ENCODE measurements around the gene SLC24A1. TPM values are rescaled to one million over a fixed set of nuclear protein-coding genes. Genes with fewer than 3 reads are reported as not detected.
A peak's percentile ranks its signal among the peaks of the same experiment; 100 is the strongest.

SLC24A1 gene
- total RNA-seq, 1 donor from 2014 or later, result 10.3 TPM

- Histone ChIP-seq H3K9ac (ENCODE audit: low read length) (no peak overlapping the region), H3K36me3 (ENCODE audit: insufficient read depth, low read length) (no peaks in the 10 kb centered on the region), H3K9me3 (ENCODE audit: insufficient read depth, low read depth, low read length) (no peaks in the 10 kb centered on the region), H3K27me3 (ENCODE audit: insufficient read depth, low read length) (no peaks in the 10 kb centered on the region), H2AFZ (ENCODE audit: low read depth, low read length) (no peak overlapping the region), H3K27ac (ENCODE audit: low read depth, low read length) (no peak overlapping the region), H3K79me2 (ENCODE audit: insufficient read depth, low read length) (no peaks in the 10 kb centered on the region), H4K20me1 (ENCODE audit: insufficient read depth, low read length) (no peaks in the 10 kb centered on the region), H3K4me3 (ENCODE audit: insufficient read depth, low read depth, low read length) (no peak overlapping the region), H3K4me2 (ENCODE audit: low read length) (no peak overlapping the region), H3K4me1 (ENCODE audit: insufficient read depth, low read length) (peaks cover 29% of the 10 kb centered on the region)
- H3K27me3 Mint-ChIP-seq (ENCODE audit: low read depth, unreplicated experiment), result no peaks in the 10 kb centered on the region
- peaks cover 25% of the 10 kb centered on the region for H3K36me3 Mint-ChIP-seq (ENCODE audit: low read depth, unreplicated experiment)
- DNase-seq (ENCODE audit: low read depth), result no peak
- FAIRE-seq, result no peak
- peaks cover 25% of the 10 kb centered on the region for H3K4me1 Mint-ChIP-seq (ENCODE audit: low read depth, unreplicated experiment)
- H3K9me3 Mint-ChIP-seq (ENCODE audit: unreplicated experiment), result no peaks in the 10 kb centered on the region
- no peak for TF ChIP-seq EZH2 (IDR thresholded peaks at IDR 0.05; ENCODE audit: insufficient read depth, low read length)
- TF ChIP-seq CTCF (IDR thresholded peaks at IDR 0.05; ENCODE audit: insufficient read depth, low read depth, low read length), result no peak
- no peak overlapping the region for H3K27ac Mint-ChIP-seq (ENCODE audit: unreplicated experiment)
- H3K4me3 Mint-ChIP-seq (ENCODE audit: unreplicated experiment), result no peak overlapping the region
These were observed 30.4 kb downstream of the SLC24A1 start for GRCh38 chr15:65651831-65652749.

DNA sequence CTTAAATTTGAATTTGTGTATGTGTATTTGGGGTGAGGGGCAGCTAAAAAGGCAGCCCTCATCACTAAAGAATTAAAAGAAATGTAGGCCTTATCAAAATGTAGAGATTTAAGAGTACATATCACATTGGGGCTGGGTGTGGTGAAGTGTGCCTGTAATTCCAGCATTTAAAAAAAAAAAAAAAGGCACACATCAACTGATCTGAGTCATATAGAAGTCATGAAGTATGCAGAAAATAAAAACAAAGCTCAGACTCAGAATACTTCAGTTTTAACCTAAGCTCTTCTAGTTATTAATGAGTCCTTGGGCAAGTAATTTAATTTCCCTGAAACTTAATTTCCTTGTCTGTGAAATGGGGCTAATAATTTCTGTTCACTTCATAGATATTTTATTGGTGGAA, 31.6 kb downstream of the SLC24A1 start:
- no peak for FAIRE-seq
- TF ChIP-seq EZH2 (IDR thresholded peaks at IDR 0.05; ENCODE audit: insufficient read depth, low read length), result no peak
- no peak for TF ChIP-seq CTCF (IDR thresholded peaks at IDR 0.05; ENCODE audit: insufficient read depth, low read depth, low read length)
- Histone ChIP-seq H3K79me2 (ENCODE audit: insufficient read depth, low read length) (no peaks in the 10 kb centered on the region), H3K4me3 (ENCODE audit: insufficient read depth, low read depth, low read length) (no peak overlapping the region), H4K20me1 (ENCODE audit: insufficient read depth, low read length) (no peaks in the 10 kb centered on the region), H3K4me2 (ENCODE audit: low read length) (peak overlapping the region; percentile 39), H3K27me3 (ENCODE audit: insufficient read depth, low read length) (no peaks in the 10 kb centered on the region), H3K9ac (ENCODE audit: low read length) (no peak overlapping the region), H3K4me1 (ENCODE audit: insufficient read depth, low read length) (peaks cover 29% of the 10 kb centered on the region), H2AFZ (ENCODE audit: low read depth, low read length) (no peak overlapping the region), H3K9me3 (ENCODE audit: insufficient read depth, low read depth, low read length) (no peaks in the 10 kb centered on the region), H3K36me3 (ENCODE audit: insufficient read depth, low read length) (no peaks in the 10 kb centered on the region), H3K27ac (ENCODE audit: low read depth, low read length) (no peak overlapping the region)
- H3K36me3 Mint-ChIP-seq (ENCODE audit: low read depth, unreplicated experiment), result peaks cover 25% of the 10 kb centered on the region
- DNase-seq (ENCODE audit: low read depth), result peak; percentile 31
- H3K4me3 Mint-ChIP-seq (ENCODE audit: unreplicated experiment), result no peak overlapping the region
- H3K9me3 Mint-ChIP-seq (ENCODE audit: unreplicated experiment), result no peaks in the 10 kb centered on the region
- no peaks in the 10 kb centered on the region for H3K27me3 Mint-ChIP-seq (ENCODE audit: low read depth, unreplicated experiment)
- H3K27ac Mint-ChIP-seq (ENCODE audit: unreplicated experiment), result peak overlapping the region; percentile 20
- peaks cover 25% of the 10 kb centered on the region for H3K4me1 Mint-ChIP-seq (ENCODE audit: low read depth, unreplicated experiment)

Data from astrocyte (in vitro differentiated cells and primary cell).